Endothelial cell of umbilical vein (primary cell): ENCODE measurements around the gene CYB5A. TPM values are rescaled to one million over a fixed set of nuclear protein-coding genes. Genes with fewer than 3 reads are reported as not detected.
A peak's percentile ranks its signal among the peaks of the same experiment; 100 is the strongest.

Experiments
- BruUV-seq: library from RNA; stranded (reverse); fragments of 400-500 nt; replicated peaks from 2 replicates; lab custom pipeline; 2021; lab: Mats Ljungman, UMichigan
- CTCF ChIA-PET: fragments of 300-600, 350-600 bp; sonication (Branson Sonifier 250); formaldehyde crosslinking; loops from one replicate; lab custom pipeline; 2021; ENCODE audit warnings: antibody characterized with exemption, inconsistent platforms; lab: Charles Lee
- POLR2A ChIA-PET: fragments of 300-600, 350-600 bp; sonication (Branson Sonifier 250); formaldehyde crosslinking; loops from one replicate; lab custom pipeline; 2021; ENCODE audit warnings: antibody characterized with exemption, inconsistent platforms; lab: Charles Lee
- DNase-seq: peaks from one replicate; pipeline ENCODE4 v3.0.0-alpha.2; 2011; ENCODE audit warnings: low read depth, low spot score
- FAIRE-seq: peaks from 2 replicates; lab custom pipeline; 2011; peaks lifted over from hg19 to GRCh38; lab: Jason Lieb, UNC
- H2AFZ ChIP-seq: 2 replicates; pipeline ENCODE4 v1.6.0; 2012; ENCODE audit warnings: low read depth, low read length, control low read depth, inconsistent platforms
- H3K27ac ChIP-seq: 2 replicates; pipeline ENCODE4 v1.5.1; 2011; ENCODE audit warnings: low read depth, mild to moderate bottlenecking, control low read depth, low read length, moderate library complexity; ENCODE audit not compliant: insufficient read depth
- H3K27me3 ChIP-seq, 2 experiments: 2 replicates each; pipeline versions ENCODE4 v1.6.0 to v1.6.1; 2011; ENCODE audit warnings: low read length in 2 of 2, mixed read lengths in 1 of 2; ENCODE audit not compliant: control insufficient read depth in 2 of 2, insufficient read depth in 2 of 2
- H3K36me3 ChIP-seq, 2 experiments: 2 replicates in 1 of 2; 3 replicates in 1 of 2; pipeline ENCODE4 v1.5.1; 2011; ENCODE audit warnings: low read length in 2 of 2, mild to moderate bottlenecking in 1 of 2, moderate library complexity in 1 of 2; ENCODE audit not compliant: control insufficient read depth in 2 of 2, insufficient read depth in 2 of 2; ENCODE audit errors: extremely low read depth in 1 of 2
- H3K4me1 ChIP-seq: 3 replicates; pipeline ENCODE4 v1.5.1; 2011; ENCODE audit warnings: mild to moderate bottlenecking, low read length; ENCODE audit not compliant: control insufficient read depth, insufficient read depth; ENCODE audit errors: extremely low read depth
- H3K4me2 ChIP-seq: 2 replicates; pipeline ENCODE4 v1.6.1; 2011; ENCODE audit warnings: low read length, control low read depth, mixed read lengths; ENCODE audit not compliant: insufficient read depth
- H3K4me3 ChIP-seq, 3 experiments: fragments of 200-600 bp in 1 of 3; sonication (generic), shearing (Covaris generic) in 1 of 3; replicated peaks in 1 of 3; 2 replicates each; pipeline ENCODE4 v1.5.1; 2011 to 2016; ENCODE audit warnings: control low read depth in 3 of 3, low read length in 3 of 3, mild to moderate bottlenecking in 2 of 3, inconsistent platforms in 1 of 3, low read depth in 1 of 3, moderate library complexity in 1 of 3; ENCODE audit not compliant: insufficient read depth in 1 of 3
- H3K79me2 ChIP-seq: 2 replicates; pipeline ENCODE4 v1.6.0; 2012; ENCODE audit warnings: low read length, inconsistent platforms; ENCODE audit not compliant: control insufficient read depth, insufficient read depth
- H3K9ac ChIP-seq: replicated peaks from 2 replicates; pipeline ENCODE3; 2011; ENCODE audit warnings: low read length, control low read depth; ENCODE audit not compliant: insufficient read depth; ENCODE audit errors: extremely low read depth
- H3K9me1 ChIP-seq: replicated peaks from 3 replicates; pipeline ENCODE4 v1.6.0; 2011; ENCODE audit warnings: mild to moderate bottlenecking, low read length; ENCODE audit not compliant: control insufficient read depth, insufficient read depth; ENCODE audit errors: extremely low read depth
- H3K9me3 ChIP-seq: replicated peaks from 2 replicates; pipeline ENCODE4 v1.5.1; 2012; ENCODE audit warnings: low read length, inconsistent platforms; ENCODE audit not compliant: control insufficient read depth, insufficient read depth
- H4K20me1 ChIP-seq: replicated peaks from 2 replicates; pipeline ENCODE3; 2011; ENCODE audit warnings: mild to moderate bottlenecking, low read length; ENCODE audit not compliant: control insufficient read depth, insufficient read depth; ENCODE audit errors: extremely low read depth
- CTCF ChIP-seq, 2 donors: IDR thresholded peaks; 1 replicate in 1 of 2; 2 replicates in 1 of 2; pipeline ENCODE4 v1.5.1; 2011; ENCODE audit warnings: low read length in 2 of 2, mild to moderate bottlenecking in 2 of 2, moderate library complexity in 2 of 2, control low read depth in 1 of 2, inconsistent platforms in 1 of 2, low read depth in 1 of 2; ENCODE audit not compliant: insufficient read depth in 1 of 2; ENCODE audit errors: extremely low read depth in 1 of 2
- EZH2 ChIP-seq: IDR thresholded peaks from 2 replicates; pipeline ENCODE4 v1.6.1; 2012; ENCODE audit warnings: borderline replicate concordance, low read depth, mild to moderate bottlenecking, moderate library complexity, low read length, inconsistent platforms; ENCODE audit not compliant: severe bottlenecking
- FOS ChIP-seq: IDR thresholded peaks from 2 replicates; pipeline ENCODE4 v1.6.1; 2011; ENCODE audit warnings: mild to moderate bottlenecking, low read length, moderate library complexity, borderline replicate concordance; ENCODE audit not compliant: insufficient read depth
- GATA2 ChIP-seq: IDR thresholded peaks from 2 replicates; pipeline ENCODE4 v1.7.0; 2011; ENCODE audit warnings: low read depth, mild to moderate bottlenecking, moderate library complexity, mixed read lengths, low read length; ENCODE audit not compliant: insufficient read length, insufficient read depth
- JUN ChIP-seq: IDR thresholded peaks from 2 replicates; pipeline ENCODE4 v1.6.1; 2011; ENCODE audit warnings: borderline replicate concordance, low read depth; ENCODE audit not compliant: insufficient read length, insufficient read depth
- MYC ChIP-seq: IDR thresholded peaks from one replicate; pipeline ENCODE4 v1.6.1; 2011; ENCODE audit warnings: mild to moderate bottlenecking, low read depth, low read length
- POLR2A ChIP-seq: IDR thresholded peaks from 2 replicates; pipeline ENCODE4 v1.6.1; 2012; ENCODE audit warnings: low read depth, mild to moderate bottlenecking, control low read depth, low read length
- POLR2AphosphoS5 ChIP-seq: IDR thresholded peaks from 2 replicates; pipeline ENCODE4 v1.6.1; 2012; ENCODE audit warnings: low read depth, mild to moderate bottlenecking, control low read depth, low read length, moderate library complexity; ENCODE audit not compliant: insufficient read depth
- dilution Hi-C: fragments of 300-500 bp; cut with MboI; formaldehyde crosslinking; loops from one replicate; pipeline ENCODE4 v1.15.0; 2019; ENCODE audit warnings: low sequenced_read_pairs; ENCODE audit not compliant: extremely low pct_ligation_motif_present
- intact Hi-C: fragments of 100-400 bp; cut with micrococcal nuclease; formaldehyde crosslinking; loops from one replicate; pipeline ENCODE4 v1.10.0; 2022
- polyA plus RNA-seq, 4 experiments: library from polyadenylated mRNA; depleted of rRNA in 3 of 4; stranded (reverse) in 3 of 4; unstranded in 1 of 4; fragments of >200 nt; gene quantifications; 2 replicates each; pipeline versions ENCODE4 v1.2.1 to v1.2.3, GENCODE V29; 2011 to 2012; ENCODE audit warnings: missing spikeins in 1 of 4
- total RNA-seq: library from RNA; stranded (reverse); gene quantifications from 2 replicates; pipeline ENCODE4 v1.2.3, GENCODE V29; 2021
- TF ChIP-seq, protein P1 (sequence below): IDR thresholded peaks from 2 replicates; pipeline ENCODE4 v1.6.1; 2011; ENCODE audit not compliant: insufficient read depth, insufficient read length

CYB5A gene
- total and polyA plus RNA-seq, 2 donors (not counting 3 experiments of a cell fraction or from before 2014, with no cell fraction given): 24.9 to 74.0 TPM

DNA sequence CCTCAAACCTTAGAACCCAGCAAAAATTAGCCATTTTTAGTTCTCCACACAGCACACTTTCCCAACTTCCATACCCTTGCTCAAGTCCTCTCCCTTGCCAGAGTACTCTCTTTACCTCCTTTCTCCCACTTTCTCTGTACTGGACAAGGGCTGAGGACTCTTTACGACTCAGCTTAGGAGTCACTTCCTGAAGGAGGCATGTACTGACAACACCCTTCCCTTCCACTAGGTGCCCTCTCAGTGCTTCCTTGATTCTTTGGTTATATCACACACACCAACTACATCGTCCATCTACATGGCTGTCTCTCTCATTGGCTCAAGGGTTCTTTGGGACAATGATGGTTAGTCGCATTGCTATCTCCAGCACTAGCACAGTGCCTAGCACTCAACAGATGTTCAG, 18.6 kb upstream of the CYB5A start:
- POLR2A ChIA-PET: no interaction called here

More for the DNA sequence above, 18.6 kb upstream of the CYB5A start:
- intact Hi-C loops: no loop called here
- peak; percentile 8 for DNase-seq
- no peak overlapping the region for H3K9ac ChIP-seq
- no peak overlapping the region for H3K4me2 ChIP-seq
- CTCF ChIA-PET: interaction anchor here (0.8 to 1.2 kb wide), 5 partner anchors 9 to 241 kb away, joined by 3 to 6 read pairs (median 4); no protein-coding TSS in a partner anchor
- peaks cover 0 to 13% of the 10 kb centered on the region in 2 experiments for H3K27me3 ChIP-seq
- TF ChIP-seq JUN (no peak), FOS (no peak), POLR2A (no peak), EZH2 (no peak), GATA2 (no peak), POLR2AphosphoS5 (no peak), CTCF (IDR thresholded peaks at IDR 0.05; ENCODE audit: extremely low read depth in 1 of 2, insufficient read depth in 1 of 2, low read depth in 1 of 2, low read length in 2 of 2) (no peak), MYC (no peak)
- TF ChIP-seq, protein P1, sequence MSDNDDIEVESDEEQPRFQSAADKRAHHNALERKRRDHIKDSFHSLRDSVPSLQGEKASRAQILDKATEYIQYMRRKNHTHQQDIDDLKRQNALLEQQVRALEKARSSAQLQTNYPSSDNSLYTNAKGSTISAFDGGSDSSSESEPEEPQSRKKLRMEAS: no peak
- peak; percentile 60 for FAIRE-seq
- no peaks in the 10 kb centered on the region for H3K9me3 ChIP-seq
- no peak overlapping the region for H3K4me3 ChIP-seq
- no peak overlapping the region for H3K27ac ChIP-seq
- dilution Hi-C loops: no loop called here
- BruUV-seq: no TSS peak
- H3K36me3 ChIP-seq: no peaks in the 10 kb centered on the region
- no peaks in the 10 kb centered on the region for H3K4me1 ChIP-seq
- H2AFZ ChIP-seq: no peak overlapping the region
- H3K9me1 ChIP-seq: no peaks in the 10 kb centered on the region
- no peaks in the 10 kb centered on the region for H3K79me2 ChIP-seq
- no peaks in the 10 kb centered on the region for H4K20me1 ChIP-seq
